ENCODE results near the gene EML2.

The EML2 gene

DNA sequence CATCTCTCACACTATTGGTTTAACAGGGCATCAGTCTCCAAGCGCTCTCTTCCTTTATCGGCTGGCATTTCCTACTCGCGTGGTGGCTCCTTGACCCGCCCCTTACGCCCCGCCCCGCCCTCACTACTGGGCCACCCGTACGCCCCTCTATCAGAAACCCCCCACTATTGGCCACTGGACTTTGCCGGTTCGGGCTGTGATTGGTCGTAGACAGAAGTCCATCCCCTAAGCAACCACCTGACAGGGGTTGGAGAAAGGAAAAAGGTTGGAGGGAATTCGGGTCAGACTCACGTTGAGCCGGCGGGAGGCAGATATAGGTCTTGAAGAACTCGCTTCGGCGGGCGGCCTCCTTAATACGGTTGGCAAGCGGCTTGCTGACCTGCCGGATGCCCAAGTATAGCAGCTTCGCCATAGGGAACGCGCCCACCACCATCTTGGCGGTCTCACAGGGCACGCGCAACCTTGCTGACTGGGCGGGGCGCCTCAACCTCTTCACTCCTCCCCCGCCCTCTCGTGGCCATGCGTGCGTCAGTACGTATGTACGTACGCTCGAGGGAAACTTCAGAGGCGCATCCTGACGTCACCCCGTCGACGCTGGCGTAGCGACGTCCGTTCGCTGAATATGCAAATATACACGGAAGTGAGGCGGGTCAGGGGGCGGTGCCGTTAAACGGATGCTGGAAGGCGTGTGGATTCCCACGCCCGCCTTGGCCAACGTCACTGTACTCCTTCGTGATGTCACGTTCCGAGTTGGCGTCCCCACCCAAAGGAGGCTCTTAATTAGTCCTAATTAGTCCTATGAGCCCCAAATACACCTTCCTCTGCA lies 54.7 kb downstream of the EML2 start, which contains the start of gene OPA3 (continued):
- TF ChIP-seq, protein P1, sequence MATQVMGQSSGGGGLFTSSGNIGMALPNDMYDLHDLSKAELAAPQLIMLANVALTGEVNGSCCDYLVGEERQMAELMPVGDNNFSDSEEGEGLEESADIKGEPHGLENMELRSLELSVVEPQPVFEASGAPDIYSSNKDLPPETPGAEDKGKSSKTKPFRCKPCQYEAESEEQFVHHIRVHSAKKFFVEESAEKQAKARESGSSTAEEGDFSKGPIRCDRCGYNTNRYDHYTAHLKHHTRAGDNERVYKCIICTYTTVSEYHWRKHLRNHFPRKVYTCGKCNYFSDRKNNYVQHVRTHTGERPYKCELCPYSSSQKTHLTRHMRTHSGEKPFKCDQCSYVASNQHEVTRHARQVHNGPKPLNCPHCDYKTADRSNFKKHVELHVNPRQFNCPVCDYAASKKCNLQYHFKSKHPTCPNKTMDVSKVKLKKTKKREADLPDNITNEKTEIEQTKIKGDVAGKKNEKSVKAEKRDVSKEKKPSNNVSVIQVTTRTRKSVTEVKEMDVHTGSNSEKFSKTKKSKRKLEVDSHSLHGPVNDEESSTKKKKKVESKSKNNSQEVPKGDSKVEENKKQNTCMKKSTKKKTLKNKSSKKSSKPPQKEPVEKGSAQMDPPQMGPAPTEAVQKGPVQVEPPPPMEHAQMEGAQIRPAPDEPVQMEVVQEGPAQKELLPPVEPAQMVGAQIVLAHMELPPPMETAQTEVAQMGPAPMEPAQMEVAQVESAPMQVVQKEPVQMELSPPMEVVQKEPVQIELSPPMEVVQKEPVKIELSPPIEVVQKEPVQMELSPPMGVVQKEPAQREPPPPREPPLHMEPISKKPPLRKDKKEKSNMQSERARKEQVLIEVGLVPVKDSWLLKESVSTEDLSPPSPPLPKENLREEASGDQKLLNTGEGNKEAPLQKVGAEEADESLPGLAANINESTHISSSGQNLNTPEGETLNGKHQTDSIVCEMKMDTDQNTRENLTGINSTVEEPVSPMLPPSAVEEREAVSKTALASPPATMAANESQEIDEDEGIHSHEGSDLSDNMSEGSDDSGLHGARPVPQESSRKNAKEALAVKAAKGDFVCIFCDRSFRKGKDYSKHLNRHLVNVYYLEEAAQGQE (tag by site-specific recombination; IDR thresholded peaks at IDR 0.05): 0 out of 2 replicates have a peak, but pooled peaks have one; percentile 18
- peak; percentile 17; the same call in 1 of the 2 replicates for TF ChIP-seq ZNF76 (tag by site-specific recombination; IDR thresholded peaks at IDR 0.05; ENCODE audit: borderline replicate concordance, low read depth)
- TF ChIP-seq, protein P2, sequence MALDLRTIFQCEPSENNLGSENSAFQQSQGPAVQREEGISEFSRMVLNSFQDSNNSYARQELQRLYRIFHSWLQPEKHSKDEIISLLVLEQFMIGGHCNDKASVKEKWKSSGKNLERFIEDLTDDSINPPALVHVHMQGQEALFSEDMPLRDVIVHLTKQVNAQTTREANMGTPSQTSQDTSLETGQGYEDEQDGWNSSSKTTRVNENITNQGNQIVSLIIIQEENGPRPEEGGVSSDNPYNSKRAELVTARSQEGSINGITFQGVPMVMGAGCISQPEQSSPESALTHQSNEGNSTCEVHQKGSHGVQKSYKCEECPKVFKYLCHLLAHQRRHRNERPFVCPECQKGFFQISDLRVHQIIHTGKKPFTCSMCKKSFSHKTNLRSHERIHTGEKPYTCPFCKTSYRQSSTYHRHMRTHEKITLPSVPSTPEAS (tag by site-specific recombination; IDR thresholded peaks at IDR 0.05): no peak; the same call in 1 of the 2 replicates
- TF ChIP-seq, protein P3, sequence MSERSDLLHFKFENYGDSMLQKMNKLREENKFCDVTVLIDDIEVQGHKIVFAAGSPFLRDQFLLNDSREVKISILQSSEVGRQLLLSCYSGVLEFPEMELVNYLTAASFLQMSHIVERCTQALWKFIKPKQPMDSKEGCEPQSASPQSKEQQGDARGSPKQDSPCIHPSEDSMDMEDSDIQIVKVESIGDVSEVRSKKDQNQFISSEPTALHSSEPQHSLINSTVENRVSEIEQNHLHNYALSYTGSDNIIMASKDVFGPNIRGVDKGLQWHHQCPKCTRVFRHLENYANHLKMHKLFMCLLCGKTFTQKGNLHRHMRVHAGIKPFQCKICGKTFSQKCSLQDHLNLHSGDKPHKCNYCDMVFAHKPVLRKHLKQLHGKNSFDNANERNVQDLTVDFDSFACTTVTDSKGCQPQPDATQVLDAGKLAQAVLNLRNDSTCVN (tag by site-specific recombination; optimal IDR thresholded peaks at IDR 0.05): peak; percentile 85
- no peak for TF ChIP-seq ZNF571 (tag by site-specific recombination; IDR thresholded peaks at IDR 0.05)
- no peak for TF ChIP-seq ZIC2 (tag by site-specific recombination; IDR thresholded peaks at IDR 0.05)
- no peak for TF ChIP-seq ZBTB49 (tag by site-specific recombination; IDR thresholded peaks at IDR 0.05; ENCODE audit: low read depth)
- TF ChIP-seq ZNF302 (tag by site-specific recombination; IDR thresholded peaks at IDR 0.05; ENCODE audit: low read depth): no peak
- TF ChIP-seq, protein P4, sequence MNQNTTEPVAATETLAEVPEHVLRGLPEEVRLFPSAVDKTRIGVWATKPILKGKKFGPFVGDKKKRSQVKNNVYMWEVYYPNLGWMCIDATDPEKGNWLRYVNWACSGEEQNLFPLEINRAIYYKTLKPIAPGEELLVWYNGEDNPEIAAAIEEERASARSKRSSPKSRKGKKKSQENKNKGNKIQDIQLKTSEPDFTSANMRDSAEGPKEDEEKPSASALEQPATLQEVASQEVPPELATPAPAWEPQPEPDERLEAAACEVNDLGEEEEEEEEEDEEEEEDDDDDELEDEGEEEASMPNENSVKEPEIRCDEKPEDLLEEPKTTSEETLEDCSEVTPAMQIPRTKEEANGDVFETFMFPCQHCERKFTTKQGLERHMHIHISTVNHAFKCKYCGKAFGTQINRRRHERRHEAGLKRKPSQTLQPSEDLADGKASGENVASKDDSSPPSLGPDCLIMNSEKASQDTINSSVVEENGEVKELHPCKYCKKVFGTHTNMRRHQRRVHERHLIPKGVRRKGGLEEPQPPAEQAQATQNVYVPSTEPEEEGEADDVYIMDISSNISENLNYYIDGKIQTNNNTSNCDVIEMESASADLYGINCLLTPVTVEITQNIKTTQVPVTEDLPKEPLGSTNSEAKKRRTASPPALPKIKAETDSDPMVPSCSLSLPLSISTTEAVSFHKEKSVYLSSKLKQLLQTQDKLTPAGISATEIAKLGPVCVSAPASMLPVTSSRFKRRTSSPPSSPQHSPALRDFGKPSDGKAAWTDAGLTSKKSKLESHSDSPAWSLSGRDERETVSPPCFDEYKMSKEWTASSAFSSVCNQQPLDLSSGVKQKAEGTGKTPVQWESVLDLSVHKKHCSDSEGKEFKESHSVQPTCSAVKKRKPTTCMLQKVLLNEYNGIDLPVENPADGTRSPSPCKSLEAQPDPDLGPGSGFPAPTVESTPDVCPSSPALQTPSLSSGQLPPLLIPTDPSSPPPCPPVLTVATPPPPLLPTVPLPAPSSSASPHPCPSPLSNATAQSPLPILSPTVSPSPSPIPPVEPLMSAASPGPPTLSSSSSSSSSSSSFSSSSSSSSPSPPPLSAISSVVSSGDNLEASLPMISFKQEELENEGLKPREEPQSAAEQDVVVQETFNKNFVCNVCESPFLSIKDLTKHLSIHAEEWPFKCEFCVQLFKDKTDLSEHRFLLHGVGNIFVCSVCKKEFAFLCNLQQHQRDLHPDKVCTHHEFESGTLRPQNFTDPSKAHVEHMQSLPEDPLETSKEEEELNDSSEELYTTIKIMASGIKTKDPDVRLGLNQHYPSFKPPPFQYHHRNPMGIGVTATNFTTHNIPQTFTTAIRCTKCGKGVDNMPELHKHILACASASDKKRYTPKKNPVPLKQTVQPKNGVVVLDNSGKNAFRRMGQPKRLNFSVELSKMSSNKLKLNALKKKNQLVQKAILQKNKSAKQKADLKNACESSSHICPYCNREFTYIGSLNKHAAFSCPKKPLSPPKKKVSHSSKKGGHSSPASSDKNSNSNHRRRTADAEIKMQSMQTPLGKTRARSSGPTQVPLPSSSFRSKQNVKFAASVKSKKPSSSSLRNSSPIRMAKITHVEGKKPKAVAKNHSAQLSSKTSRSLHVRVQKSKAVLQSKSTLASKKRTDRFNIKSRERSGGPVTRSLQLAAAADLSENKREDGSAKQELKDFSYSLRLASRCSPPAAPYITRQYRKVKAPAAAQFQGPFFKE (tag by site-specific recombination; IDR thresholded peaks at IDR 0.05; ENCODE audit: borderline replicate concordance): no peak
- TF ChIP-seq ZNF174 (tag by site-specific recombination; IDR thresholded peaks at IDR 0.05): no peak
- peak; percentile 88 for TF ChIP-seq SCRT2 (tag by site-specific recombination; IDR thresholded peaks at IDR 0.05)
- TF ChIP-seq KLF8 (tag by site-specific recombination; IDR thresholded peaks at IDR 0.05): peak; percentile 86; the same call in 1 of the 2 replicates
- TF ChIP-seq, protein P5, sequence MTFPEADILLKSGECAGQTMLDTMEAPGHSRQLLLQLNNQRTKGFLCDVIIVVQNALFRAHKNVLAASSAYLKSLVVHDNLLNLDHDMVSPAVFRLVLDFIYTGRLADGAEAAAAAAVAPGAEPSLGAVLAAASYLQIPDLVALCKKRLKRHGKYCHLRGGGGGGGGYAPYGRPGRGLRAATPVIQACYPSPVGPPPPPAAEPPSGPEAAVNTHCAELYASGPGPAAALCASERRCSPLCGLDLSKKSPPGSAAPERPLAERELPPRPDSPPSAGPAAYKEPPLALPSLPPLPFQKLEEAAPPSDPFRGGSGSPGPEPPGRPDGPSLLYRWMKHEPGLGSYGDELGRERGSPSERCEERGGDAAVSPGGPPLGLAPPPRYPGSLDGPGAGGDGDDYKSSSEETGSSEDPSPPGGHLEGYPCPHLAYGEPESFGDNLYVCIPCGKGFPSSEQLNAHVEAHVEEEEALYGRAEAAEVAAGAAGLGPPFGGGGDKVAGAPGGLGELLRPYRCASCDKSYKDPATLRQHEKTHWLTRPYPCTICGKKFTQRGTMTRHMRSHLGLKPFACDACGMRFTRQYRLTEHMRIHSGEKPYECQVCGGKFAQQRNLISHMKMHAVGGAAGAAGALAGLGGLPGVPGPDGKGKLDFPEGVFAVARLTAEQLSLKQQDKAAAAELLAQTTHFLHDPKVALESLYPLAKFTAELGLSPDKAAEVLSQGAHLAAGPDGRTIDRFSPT (tag by site-specific recombination; IDR thresholded peaks at IDR 0.05): peak; percentile 56
- no peak for TF ChIP-seq ZNF677 (tag by site-specific recombination; IDR thresholded peaks at IDR 0.05)
- TF ChIP-seq, protein P6, sequence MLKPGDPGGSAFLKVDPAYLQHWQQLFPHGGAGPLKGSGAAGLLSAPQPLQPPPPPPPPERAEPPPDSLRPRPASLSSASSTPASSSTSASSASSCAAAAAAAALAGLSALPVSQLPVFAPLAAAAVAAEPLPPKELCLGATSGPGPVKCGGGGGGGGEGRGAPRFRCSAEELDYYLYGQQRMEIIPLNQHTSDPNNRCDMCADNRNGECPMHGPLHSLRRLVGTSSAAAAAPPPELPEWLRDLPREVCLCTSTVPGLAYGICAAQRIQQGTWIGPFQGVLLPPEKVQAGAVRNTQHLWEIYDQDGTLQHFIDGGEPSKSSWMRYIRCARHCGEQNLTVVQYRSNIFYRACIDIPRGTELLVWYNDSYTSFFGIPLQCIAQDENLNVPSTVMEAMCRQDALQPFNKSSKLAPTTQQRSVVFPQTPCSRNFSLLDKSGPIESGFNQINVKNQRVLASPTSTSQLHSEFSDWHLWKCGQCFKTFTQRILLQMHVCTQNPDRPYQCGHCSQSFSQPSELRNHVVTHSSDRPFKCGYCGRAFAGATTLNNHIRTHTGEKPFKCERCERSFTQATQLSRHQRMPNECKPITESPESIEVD (tag by site-specific recombination; IDR thresholded peaks at IDR 0.05): no peak
- TF ChIP-seq ZNF747 (tag by site-specific recombination; IDR thresholded peaks at IDR 0.05): no peak
- TF ChIP-seq ZNF776 (tag by site-specific recombination; IDR thresholded peaks at IDR 0.05; ENCODE audit: borderline replicate concordance): no peak
- no peak for TF ChIP-seq ZFP41 (tag by site-specific recombination; IDR thresholded peaks at IDR 0.05; ENCODE audit: borderline replicate concordance)
- peak; percentile 54 for TF ChIP-seq KLF1 (tag by site-specific recombination; IDR thresholded peaks at IDR 0.05)
